ENCODE measurements around the gene TMEM217.

Gene TMEM217

DNA sequence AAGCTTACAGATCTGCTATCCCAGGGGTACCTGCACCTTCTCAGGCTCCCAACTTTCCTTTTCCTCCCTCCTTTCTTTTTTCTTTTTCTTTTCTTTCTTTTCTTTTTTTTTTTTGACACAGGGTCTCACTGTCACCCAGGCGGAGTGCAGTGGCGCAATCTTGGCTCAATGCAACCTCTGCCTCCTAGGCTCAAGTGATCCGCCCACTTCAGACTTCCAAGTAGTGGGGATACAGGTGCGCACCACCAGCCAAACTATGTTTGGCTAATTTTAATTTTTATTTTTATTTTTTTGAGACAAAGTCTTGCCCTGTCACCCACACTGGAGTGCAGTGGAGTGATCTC is 52.0 kb downstream of the TMEM217 start:
- H3K4me3 ChIP-seq, result no peak overlapping the region
- no peaks in the 10 kb centered on the region for H3K9me3 ChIP-seq
- H3K27me3 ChIP-seq, result no peaks in the 10 kb centered on the region
- no peak overlapping the region for H3K27ac ChIP-seq
- TF ChIP-seq, protein P1, sequence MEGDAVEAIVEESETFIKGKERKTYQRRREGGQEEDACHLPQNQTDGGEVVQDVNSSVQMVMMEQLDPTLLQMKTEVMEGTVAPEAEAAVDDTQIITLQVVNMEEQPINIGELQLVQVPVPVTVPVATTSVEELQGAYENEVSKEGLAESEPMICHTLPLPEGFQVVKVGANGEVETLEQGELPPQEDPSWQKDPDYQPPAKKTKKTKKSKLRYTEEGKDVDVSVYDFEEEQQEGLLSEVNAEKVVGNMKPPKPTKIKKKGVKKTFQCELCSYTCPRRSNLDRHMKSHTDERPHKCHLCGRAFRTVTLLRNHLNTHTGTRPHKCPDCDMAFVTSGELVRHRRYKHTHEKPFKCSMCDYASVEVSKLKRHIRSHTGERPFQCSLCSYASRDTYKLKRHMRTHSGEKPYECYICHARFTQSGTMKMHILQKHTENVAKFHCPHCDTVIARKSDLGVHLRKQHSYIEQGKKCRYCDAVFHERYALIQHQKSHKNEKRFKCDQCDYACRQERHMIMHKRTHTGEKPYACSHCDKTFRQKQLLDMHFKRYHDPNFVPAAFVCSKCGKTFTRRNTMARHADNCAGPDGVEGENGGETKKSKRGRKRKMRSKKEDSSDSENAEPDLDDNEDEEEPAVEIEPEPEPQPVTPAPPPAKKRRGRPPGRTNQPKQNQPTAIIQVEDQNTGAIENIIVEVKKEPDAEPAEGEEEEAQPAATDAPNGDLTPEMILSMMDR (IDR thresholded peaks at IDR 0.05), result no peak
- no peaks in the 10 kb centered on the region for H3K36me3 ChIP-seq
- H3K4me1 ChIP-seq, result peaks cover 0 to 7% (median 3%) of the 10 kb centered on the region in 4 donors
- intact Hi-C loops (cut with DNase I; ENCODE audit: low total_unique reads), result loop anchor here (10.0 kb wide), 1 partner anchor 151 kb away; no protein-coding TSS in a partner anchor
- DNase-seq, result no peak

GRCh38 chr6:37205175-37205996 is 52.6 kb downstream of the TMEM217 start:
- no peak for DNase-seq
- no peak overlapping the region for H3K27ac ChIP-seq
- no peaks in the 10 kb centered on the region for H3K9me3 ChIP-seq
- H3K27me3 ChIP-seq, result no peaks in the 10 kb centered on the region
- H3K4me1 ChIP-seq, result peaks cover 0 to 3% (median 1%) of the 10 kb centered on the region in 4 donors
- no peak overlapping the region for H3K4me3 ChIP-seq
- TF ChIP-seq, protein P1 (IDR thresholded peaks at IDR 0.05), result no peak
- intact Hi-C loops (cut with DNase I; ENCODE audit: low total_unique reads), result loop anchor here (10.0 kb wide), 1 partner anchor 151 kb away; no protein-coding TSS in a partner anchor
- H3K36me3 ChIP-seq, result no peaks in the 10 kb centered on the region

GRCh38 chr6:37204014-37204751 is 53.8 kb downstream of the TMEM217 start:
- no peaks in the 10 kb centered on the region for H3K4me1 ChIP-seq
- TF ChIP-seq, protein P1 (IDR thresholded peaks at IDR 0.05), result no peak
- DNase-seq, result no peak
- H3K9me3 ChIP-seq, result no peaks in the 10 kb centered on the region
- no peak overlapping the region for H3K27ac ChIP-seq
- intact Hi-C loops (cut with DNase I; ENCODE audit: low total_unique reads), result loop anchor here (10.0 kb wide), 1 partner anchor 149 kb away; no protein-coding TSS in a partner anchor
- H3K27me3 ChIP-seq, result no peaks in the 10 kb centered on the region
- H3K4me3 ChIP-seq, result no peak overlapping the region
- no peaks in the 10 kb centered on the region for H3K36me3 ChIP-seq

- no peak for DNase-seq
- H3K36me3 ChIP-seq, result no peaks in the 10 kb centered on the region
- intact Hi-C loops (cut with DNase I; ENCODE audit: low total_unique reads), result loop anchor here (10.0 kb wide), 1 partner anchor 148 kb away; no protein-coding TSS in a partner anchor
- H3K27ac ChIP-seq, result no peak overlapping the region
- H3K27me3 ChIP-seq, result no peaks in the 10 kb centered on the region
- no peaks in the 10 kb centered on the region for H3K4me1 ChIP-seq
- H3K9me3 ChIP-seq, result no peaks in the 10 kb centered on the region
- TF ChIP-seq, protein P1 (IDR thresholded peaks at IDR 0.05), result no peak
- H3K4me3 ChIP-seq, result no peak overlapping the region
Observed at GRCh38 chr6:37202788-37203491, 55.0 kb downstream of the TMEM217 start.

- TF ChIP-seq, protein P1 (IDR thresholded peaks at IDR 0.05), result no peak
- no peaks in the 10 kb centered on the region for H3K27me3 ChIP-seq
- H3K27ac ChIP-seq, result no peak overlapping the region
- no peaks in the 10 kb centered on the region for H3K4me1 ChIP-seq
- no peaks in the 10 kb centered on the region for H3K36me3 ChIP-seq
- intact Hi-C loops (cut with DNase I; ENCODE audit: low total_unique reads), result loop anchor here (10.0 kb wide), 1 partner anchor 147 kb away; no protein-coding TSS in a partner anchor
- no peak for DNase-seq
- H3K9me3 ChIP-seq, result no peaks in the 10 kb centered on the region
- H3K4me3 ChIP-seq, result no peak overlapping the region
Observed at GRCh38 chr6:37201726-37202125, 56.2 kb downstream of the TMEM217 start.

Data from tibial artery (tissue), 4 donors.